WTC11 (cell line): ENCODE measurements around the gene TOR4A. TPM values are rescaled to one million over a fixed set of nuclear protein-coding genes. Genes with fewer than 3 reads are reported as not detected.

Experiments
- ATAC-seq: fragments of 200-7000 bp; cut with Tn5 transposase; 2 replicates; pipeline ENCODE4 v1.10.0; 2021; ENCODE audit warnings: mild to moderate bottlenecking, moderate library complexity
- CTCF ChIA-PET: fragments of 300-600 bp; sonication (Branson Sonifier 250); formaldehyde crosslinking; loops from one replicate; lab custom pipeline; 2021; ENCODE audit warnings: antibody characterized with exemption; lab: Charles Lee
- POLR2A ChIA-PET: fragments of 350-600 bp; sonication (Branson Sonifier 250); formaldehyde crosslinking; loops from one replicate; lab custom pipeline; 2021; ENCODE audit warnings: antibody characterized with exemption; lab: Charles Lee
- DNase-seq: peaks from one replicate; pipeline ENCODE4 v3.0.0; 2021; ENCODE audit warnings: low spot score
- H3K27ac Mint-ChIP-seq: 2 replicates; pipeline ENCODE4 v1.8.0; 2021; ENCODE audit warnings: mixed read lengths
- H3K27me3 Mint-ChIP-seq: 2 replicates; pipeline ENCODE4 v1.8.0; 2021; ENCODE audit warnings: low read depth, mild to moderate bottlenecking, moderate library complexity, mixed read lengths
- H3K36me3 Mint-ChIP-seq: 2 replicates; pipeline ENCODE4 v1.8.0; 2021; ENCODE audit warnings: mixed read lengths
- H3K4me1 Mint-ChIP-seq: 2 replicates; pipeline ENCODE4 v1.8.0; 2022; ENCODE audit warnings: mixed read lengths
- H3K4me3 Mint-ChIP-seq: 2 replicates; pipeline ENCODE4 v1.8.0; 2021; ENCODE audit warnings: mild to moderate bottlenecking, moderate library complexity, mixed read lengths
- H3K9me3 Mint-ChIP-seq: 2 replicates; pipeline ENCODE4 v1.8.0; 2021; ENCODE audit warnings: mixed read lengths
- ATF6 ChIP-seq: sonication (generic); formaldehyde crosslinking; IDR thresholded peaks from 2 replicates; pipeline ENCODE4 v1.8.1; 2023; ENCODE audit warnings: mild to moderate bottlenecking, missing genetic modification reagents
- ESRRA ChIP-seq: sonication (generic); formaldehyde crosslinking; IDR thresholded peaks from 2 replicates; pipeline ENCODE4 v1.8.1; 2022; ENCODE audit warnings: mild to moderate bottlenecking, missing genetic modification reagents, borderline replicate concordance
- FOXJ3 ChIP-seq: sonication (generic); formaldehyde crosslinking; IDR thresholded peaks from 2 replicates; pipeline ENCODE4 v1.9.0; 2021; ENCODE audit warnings: missing genetic modification reagents, mild to moderate bottlenecking, borderline replicate concordance
- GRHL2 ChIP-seq: fragments of 250-450 bp; sonication (Bioruptor Pico); IDR thresholded peaks from 2 replicates; pipeline ENCODE4 v1.8.0; 2022; ENCODE audit warnings: mild to moderate bottlenecking, moderate library complexity; ENCODE audit not compliant: insufficient replicate concordance, severe bottlenecking
- HMGA2 ChIP-seq: fragments of 250-450 bp; sonication (Bioruptor Pico); IDR thresholded peaks from 2 replicates; pipeline ENCODE4 v1.4.0; 2021; ENCODE audit warnings: mild to moderate bottlenecking, moderate library complexity
- HMGXB4 ChIP-seq: sonication (generic); formaldehyde crosslinking; IDR thresholded peaks from 2 replicates; pipeline ENCODE4 v1.8.1; 2023; ENCODE audit warnings: mild to moderate bottlenecking, moderate library complexity, missing genetic modification reagents
- MAX ChIP-seq: sonication (generic); formaldehyde crosslinking; IDR thresholded peaks from 2 replicates; pipeline ENCODE4 v1.8.0; 2022; ENCODE audit warnings: mild to moderate bottlenecking, missing genetic modification reagents
- MYBL2 ChIP-seq: sonication (generic); formaldehyde crosslinking; IDR thresholded peaks from 2 replicates; pipeline ENCODE4 v1.8.1; 2023; ENCODE audit warnings: mild to moderate bottlenecking, moderate library complexity, missing genetic modification reagents
- NFE2L1 ChIP-seq: sonication (generic); formaldehyde crosslinking; IDR thresholded peaks from 2 replicates; pipeline ENCODE4 v1.8.1; 2023; ENCODE audit warnings: missing genetic modification reagents
- NFYB ChIP-seq: sonication (generic); formaldehyde crosslinking; conservative IDR thresholded peaks from 2 replicates; pipeline ENCODE4 v1.8.0; 2022; ENCODE audit warnings: low read depth, missing genetic modification reagents
- NR2C2 ChIP-seq: sonication (generic); formaldehyde crosslinking; IDR thresholded peaks from 2 replicates; pipeline ENCODE4 v1.8.0; 2022; ENCODE audit warnings: mild to moderate bottlenecking, missing genetic modification reagents
- PREB ChIP-seq: sonication (generic); formaldehyde crosslinking; IDR thresholded peaks from 2 replicates; pipeline ENCODE4 v1.8.1; 2022; ENCODE audit warnings: mild to moderate bottlenecking, missing genetic modification reagents, moderate library complexity, borderline replicate concordance
- RELA ChIP-seq: sonication (generic); formaldehyde crosslinking; IDR thresholded peaks from 2 replicates; pipeline ENCODE4 v1.8.1; 2022; ENCODE audit warnings: missing genetic modification reagents, mild to moderate bottlenecking, borderline replicate concordance
- TCF7 ChIP-seq: sonication (generic); formaldehyde crosslinking; IDR thresholded peaks from 2 replicates; pipeline ENCODE4 v1.8.0; 2022; ENCODE audit warnings: mild to moderate bottlenecking, low read depth, missing genetic modification reagents, moderate library complexity
- ZBTB43 ChIP-seq: sonication (generic); formaldehyde crosslinking; IDR thresholded peaks from 2 replicates; pipeline ENCODE4 v1.8.1; 2023; ENCODE audit warnings: mild to moderate bottlenecking, missing genetic modification reagents
- ZNF138 ChIP-seq: sonication (generic); formaldehyde crosslinking; conservative IDR thresholded peaks from 2 replicates; pipeline ENCODE4 v1.8.1; 2022; ENCODE audit warnings: mild to moderate bottlenecking, moderate library complexity, missing genetic modification reagents
- ZNF416 ChIP-seq: fragments of 250-450 bp; sonication (Bioruptor Pico); IDR thresholded peaks from 2 replicates; pipeline ENCODE4 v1.9.0; 2021; ENCODE audit warnings: mild to moderate bottlenecking, inconsistent platforms
- total RNA-seq: library from RNA; stranded (reverse); gene quantifications from 3 replicates; pipeline ENCODE4 v1.2.3, GENCODE V29; 2021
- TF ChIP-seq, protein P1 (sequence below): sonication (generic); formaldehyde crosslinking; IDR thresholded peaks from 2 replicates; pipeline ENCODE4 v1.8.1; 2022; ENCODE audit warnings: low read depth, missing genetic modification reagents, borderline replicate concordance
- TF ChIP-seq, protein P2 (sequence below): sonication (generic); formaldehyde crosslinking; conservative IDR thresholded peaks from 2 replicates; pipeline ENCODE4 v1.8.1; 2022; ENCODE audit warnings: mild to moderate bottlenecking, missing genetic modification reagents
- TF ChIP-seq, protein P3 (sequence below): sonication (generic); formaldehyde crosslinking; IDR thresholded peaks from 2 replicates; pipeline ENCODE4 v1.8.0; 2023; ENCODE audit warnings: missing genetic modification reagents, mild to moderate bottlenecking, borderline replicate concordance
- TF ChIP-seq, protein P4 (sequence below): sonication (generic); formaldehyde crosslinking; IDR thresholded peaks from 2 replicates; pipeline ENCODE4 v1.8.1; 2022; ENCODE audit warnings: low read depth, mild to moderate bottlenecking, moderate library complexity, missing genetic modification reagents, borderline replicate concordance

The TOR4A gene
- total RNA-seq, 1 experiment from 2014 or later: 7.3 TPM

DNA sequence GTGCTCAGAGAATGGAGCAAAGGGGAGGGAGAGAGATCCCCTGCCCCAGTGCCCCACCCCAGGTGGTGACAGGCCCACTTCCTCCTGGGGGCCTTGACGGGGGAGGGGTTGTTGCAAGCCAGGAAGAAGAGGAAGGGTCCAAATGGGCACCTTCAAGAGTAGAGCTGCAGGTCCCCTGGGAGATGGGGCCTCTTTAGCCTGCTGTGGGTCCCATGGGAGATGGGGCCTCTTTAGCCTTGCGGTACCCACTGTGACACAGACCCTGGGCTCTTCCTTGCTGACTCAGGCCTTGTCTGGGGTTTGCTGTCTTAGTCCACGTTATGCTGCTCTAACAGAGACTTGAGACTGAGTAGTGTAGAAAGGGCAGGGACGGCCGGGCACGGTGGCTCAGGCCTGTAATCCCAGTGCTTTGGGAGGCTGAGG, 9.6 kb upstream of the TOR4A start (continued):
- no peak for TF ChIP-seq NFE2L1 (CRISPR knock-in tag)
- TF ChIP-seq NR2C2 (CRISPR knock-in tag): no peak
- TF ChIP-seq, all 79 proteins: peak for 0

DNA sequence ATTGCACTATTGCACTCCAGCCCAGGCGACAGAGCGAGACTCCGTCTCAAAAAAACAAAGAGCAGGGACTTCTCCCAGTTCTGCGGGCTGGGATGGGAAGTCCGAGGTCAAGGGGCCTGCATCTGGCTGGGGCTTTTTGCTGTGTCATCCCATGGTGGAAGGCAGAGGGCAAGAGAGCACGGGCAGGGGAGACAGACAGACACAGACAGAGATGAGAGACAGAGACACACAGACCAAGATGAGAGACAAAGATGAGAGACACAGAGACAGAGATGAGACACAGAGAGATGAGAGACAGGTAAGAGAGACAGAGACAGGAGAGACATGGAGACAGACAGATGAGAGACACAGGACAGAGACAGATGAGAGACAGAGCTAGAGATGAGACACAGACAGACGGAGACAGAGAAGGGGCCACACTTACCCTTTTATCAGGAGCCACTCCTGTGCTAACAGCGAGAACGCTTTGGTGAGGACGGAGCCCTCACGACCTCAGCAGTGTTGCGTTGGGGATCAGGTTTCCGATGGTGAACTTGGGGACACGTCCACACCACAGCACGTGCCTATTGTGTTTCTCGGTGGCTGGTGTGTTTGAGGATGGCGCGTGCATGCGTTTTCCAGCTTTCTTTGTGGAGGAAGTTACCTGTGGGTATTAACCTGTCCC, 8.9 kb upstream of the TOR4A start:
- DNase-seq (no peak), ATAC-seq (no peak)
- Mint-ChIP-seq H3K27ac (peak overlapping the region; percentile 17; the same call in 1 of the 2 replicates), H3K4me1 (peaks cover 4% of the 10 kb centered on the region), H3K9me3 (no peaks in the 10 kb centered on the region), H3K36me3 (peaks cover 20% of the 10 kb centered on the region), H3K27me3 (no peaks in the 10 kb centered on the region), H3K4me3 (no peak overlapping the region)
- POLR2A ChIA-PET: no interaction called here
- CTCF ChIA-PET: no interaction called here
- TF ChIP-seq MYBL2 (CRISPR knock-in tag) (no peak), MAX (CRISPR knock-in tag) (no peak), PREB (CRISPR knock-in tag) (no peak), FOXJ3 (CRISPR knock-in tag) (no peak), ATF6 (CRISPR knock-in tag) (no peak), HMGXB4 (no peak), RELA (CRISPR knock-in tag) (no peak), ZNF138 (CRISPR knock-in tag) (no peak), GRHL2 (CRISPR knock-in tag) (no peak), ZNF416 (CRISPR knock-in tag) (no peak), NFE2L1 (CRISPR knock-in tag) (no peak), HMGA2 (no peak), ESRRA (CRISPR knock-in tag) (no peak), ZBTB43 (CRISPR knock-in tag) (no peak), NFYB (no peak), TCF7 (CRISPR knock-in tag) (no peak)
- TF ChIP-seq, protein P1, sequence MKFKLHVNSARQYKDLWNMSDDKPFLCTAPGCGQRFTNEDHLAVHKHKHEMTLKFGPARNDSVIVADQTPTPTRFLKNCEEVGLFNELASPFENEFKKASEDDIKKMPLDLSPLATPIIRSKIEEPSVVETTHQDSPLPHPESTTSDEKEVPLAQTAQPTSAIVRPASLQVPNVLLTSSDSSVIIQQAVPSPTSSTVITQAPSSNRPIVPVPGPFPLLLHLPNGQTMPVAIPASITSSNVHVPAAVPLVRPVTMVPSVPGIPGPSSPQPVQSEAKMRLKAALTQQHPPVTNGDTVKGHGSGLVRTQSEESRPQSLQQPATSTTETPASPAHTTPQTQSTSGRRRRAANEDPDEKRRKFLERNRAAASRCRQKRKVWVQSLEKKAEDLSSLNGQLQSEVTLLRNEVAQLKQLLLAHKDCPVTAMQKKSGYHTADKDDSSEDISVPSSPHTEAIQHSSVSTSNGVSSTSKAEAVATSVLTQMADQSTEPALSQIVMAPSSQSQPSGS: no peak
- TF ChIP-seq, protein P2, sequence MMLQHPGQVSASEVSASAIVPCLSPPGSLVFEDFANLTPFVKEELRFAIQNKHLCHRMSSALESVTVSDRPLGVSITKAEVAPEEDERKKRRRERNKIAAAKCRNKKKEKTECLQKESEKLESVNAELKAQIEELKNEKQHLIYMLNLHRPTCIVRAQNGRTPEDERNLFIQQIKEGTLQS (CRISPR knock-in tag): no peak
- TF ChIP-seq, protein P3, sequence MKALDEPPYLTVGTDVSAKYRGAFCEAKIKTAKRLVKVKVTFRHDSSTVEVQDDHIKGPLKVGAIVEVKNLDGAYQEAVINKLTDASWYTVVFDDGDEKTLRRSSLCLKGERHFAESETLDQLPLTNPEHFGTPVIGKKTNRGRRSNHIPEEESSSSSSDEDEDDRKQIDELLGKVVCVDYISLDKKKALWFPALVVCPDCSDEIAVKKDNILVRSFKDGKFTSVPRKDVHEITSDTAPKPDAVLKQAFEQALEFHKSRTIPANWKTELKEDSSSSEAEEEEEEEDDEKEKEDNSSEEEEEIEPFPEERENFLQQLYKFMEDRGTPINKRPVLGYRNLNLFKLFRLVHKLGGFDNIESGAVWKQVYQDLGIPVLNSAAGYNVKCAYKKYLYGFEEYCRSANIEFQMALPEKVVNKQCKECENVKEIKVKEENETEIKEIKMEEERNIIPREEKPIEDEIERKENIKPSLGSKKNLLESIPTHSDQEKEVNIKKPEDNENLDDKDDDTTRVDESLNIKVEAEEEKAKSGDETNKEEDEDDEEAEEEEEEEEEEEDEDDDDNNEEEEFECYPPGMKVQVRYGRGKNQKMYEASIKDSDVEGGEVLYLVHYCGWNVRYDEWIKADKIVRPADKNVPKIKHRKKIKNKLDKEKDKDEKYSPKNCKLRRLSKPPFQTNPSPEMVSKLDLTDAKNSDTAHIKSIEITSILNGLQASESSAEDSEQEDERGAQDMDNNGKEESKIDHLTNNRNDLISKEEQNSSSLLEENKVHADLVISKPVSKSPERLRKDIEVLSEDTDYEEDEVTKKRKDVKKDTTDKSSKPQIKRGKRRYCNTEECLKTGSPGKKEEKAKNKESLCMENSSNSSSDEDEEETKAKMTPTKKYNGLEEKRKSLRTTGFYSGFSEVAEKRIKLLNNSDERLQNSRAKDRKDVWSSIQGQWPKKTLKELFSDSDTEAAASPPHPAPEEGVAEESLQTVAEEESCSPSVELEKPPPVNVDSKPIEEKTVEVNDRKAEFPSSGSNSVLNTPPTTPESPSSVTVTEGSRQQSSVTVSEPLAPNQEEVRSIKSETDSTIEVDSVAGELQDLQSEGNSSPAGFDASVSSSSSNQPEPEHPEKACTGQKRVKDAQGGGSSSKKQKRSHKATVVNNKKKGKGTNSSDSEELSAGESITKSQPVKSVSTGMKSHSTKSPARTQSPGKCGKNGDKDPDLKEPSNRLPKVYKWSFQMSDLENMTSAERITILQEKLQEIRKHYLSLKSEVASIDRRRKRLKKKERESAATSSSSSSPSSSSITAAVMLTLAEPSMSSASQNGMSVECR (CRISPR knock-in tag): no peak
- TF ChIP-seq, protein P4, sequence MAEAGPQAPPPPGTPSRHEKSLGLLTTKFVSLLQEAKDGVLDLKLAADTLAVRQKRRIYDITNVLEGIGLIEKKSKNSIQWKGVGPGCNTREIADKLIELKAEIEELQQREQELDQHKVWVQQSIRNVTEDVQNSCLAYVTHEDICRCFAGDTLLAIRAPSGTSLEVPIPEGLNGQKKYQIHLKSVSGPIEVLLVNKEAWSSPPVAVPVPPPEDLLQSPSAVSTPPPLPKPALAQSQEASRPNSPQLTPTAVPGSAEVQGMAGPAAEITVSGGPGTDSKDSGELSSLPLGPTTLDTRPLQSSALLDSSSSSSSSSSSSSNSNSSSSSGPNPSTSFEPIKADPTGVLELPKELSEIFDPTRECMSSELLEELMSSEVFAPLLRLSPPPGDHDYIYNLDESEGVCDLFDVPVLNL: no peak
